PFSK-1 (cell line): Measurements from ENCODE around the gene UNC93A.

Experiments
- POLR2AphosphoS5 ChIP-seq: IDR thresholded peaks from 2 replicates; pipeline ENCODE4 v1.6.1; 2012; ENCODE audit warnings: low read depth, mild to moderate bottlenecking, control low read depth, low read length, moderate library complexity
- REST ChIP-seq, 2 experiments: IDR thresholded peaks; 2 replicates each; pipeline versions ENCODE4 v1.6.1 to v1.8.0; 2011 to 2012; ENCODE audit warnings: low read depth in 2 of 2, low read length in 2 of 2, control low read depth in 1 of 2, inconsistent platforms in 1 of 2, mild to moderate bottlenecking in 1 of 2, moderate library complexity in 1 of 2; ENCODE audit not compliant: insufficient read depth in 1 of 2
- TAF1 ChIP-seq: IDR thresholded peaks from 2 replicates; pipeline ENCODE4 v1.6.1; 2012; ENCODE audit warnings: low read length, control low read depth, borderline replicate concordance; ENCODE audit not compliant: insufficient read depth

DNA sequence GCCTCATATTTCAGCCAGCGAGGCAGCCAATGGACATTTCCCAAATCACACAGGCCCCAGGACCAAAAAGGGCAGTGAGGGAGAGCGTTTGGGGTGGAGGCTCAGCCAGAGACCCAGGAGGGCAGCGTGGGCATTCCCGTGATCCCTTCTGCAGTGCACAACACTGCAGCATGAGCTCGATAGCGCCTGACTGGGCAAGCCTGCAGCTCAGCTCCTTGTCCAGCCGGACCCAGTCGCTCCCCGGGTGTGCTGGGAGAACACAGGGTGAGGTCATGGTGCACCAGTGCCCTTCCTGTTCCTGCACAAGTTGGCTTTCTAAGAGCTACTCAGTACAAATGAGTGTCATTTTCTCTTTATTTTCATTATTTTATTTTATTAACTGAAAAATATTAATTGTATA, 39.6 kb downstream of the UNC93A start:
- TF ChIP-seq REST (IDR thresholded peaks at IDR 0.05; ENCODE audit: insufficient read depth in 1 of 2, low read depth in 2 of 2, low read length in 2 of 2) (no peak), TAF1 (no peak), POLR2AphosphoS5 (no peak)
